WTC11 (cell line): Measurements from ENCODE around the gene COL26A1. TPM values are rescaled to one million over a fixed set of nuclear protein-coding genes. Genes with fewer than 3 reads are reported as not detected.

Source experiments
- ATAC-seq: fragments of 200-7000 bp; cut with Tn5 transposase; 2 replicates; pipeline ENCODE4 v1.10.0; 2021; ENCODE audit warnings: mild to moderate bottlenecking, moderate library complexity
- CTCF ChIA-PET: fragments of 300-600 bp; sonication (Branson Sonifier 250); formaldehyde crosslinking; loops from one replicate; lab custom pipeline; 2021; ENCODE audit warnings: antibody characterized with exemption; lab: Charles Lee
- POLR2A ChIA-PET: fragments of 350-600 bp; sonication (Branson Sonifier 250); formaldehyde crosslinking; loops from one replicate; lab custom pipeline; 2021; ENCODE audit warnings: antibody characterized with exemption; lab: Charles Lee
- DNase-seq: peaks from one replicate; pipeline ENCODE4 v3.0.0; 2021; ENCODE audit warnings: low spot score
- H3K27ac Mint-ChIP-seq: 2 replicates; pipeline ENCODE4 v1.8.0; 2021; ENCODE audit warnings: mixed read lengths
- H3K27me3 Mint-ChIP-seq: 2 replicates; pipeline ENCODE4 v1.8.0; 2021; ENCODE audit warnings: low read depth, mild to moderate bottlenecking, moderate library complexity, mixed read lengths
- H3K36me3 Mint-ChIP-seq: 2 replicates; pipeline ENCODE4 v1.8.0; 2021; ENCODE audit warnings: mixed read lengths
- H3K4me1 Mint-ChIP-seq: 2 replicates; pipeline ENCODE4 v1.8.0; 2022; ENCODE audit warnings: mixed read lengths
- H3K4me3 Mint-ChIP-seq: 2 replicates; pipeline ENCODE4 v1.8.0; 2021; ENCODE audit warnings: mild to moderate bottlenecking, moderate library complexity, mixed read lengths
- H3K9me3 Mint-ChIP-seq: 2 replicates; pipeline ENCODE4 v1.8.0; 2021; ENCODE audit warnings: mixed read lengths
- AFF4 ChIP-seq: sonication (generic); formaldehyde crosslinking; IDR thresholded peaks from 2 replicates; pipeline ENCODE4 v1.8.1; 2023; ENCODE audit warnings: mild to moderate bottlenecking, missing genetic modification reagents, borderline replicate concordance
- ERG ChIP-seq: fragments of 250-450 bp; sonication (Bioruptor Pico); IDR thresholded peaks from 2 replicates; pipeline ENCODE4 v1.8.0; 2021; ENCODE audit warnings: mild to moderate bottlenecking
- GRHL2 ChIP-seq: fragments of 250-450 bp; sonication (Bioruptor Pico); IDR thresholded peaks from 2 replicates; pipeline ENCODE4 v1.8.0; 2022; ENCODE audit warnings: mild to moderate bottlenecking, moderate library complexity; ENCODE audit not compliant: insufficient replicate concordance, severe bottlenecking
- HMGXB4 ChIP-seq: sonication (generic); formaldehyde crosslinking; IDR thresholded peaks from 2 replicates; pipeline ENCODE4 v1.8.1; 2023; ENCODE audit warnings: mild to moderate bottlenecking, moderate library complexity, missing genetic modification reagents
- IRF2 ChIP-seq: sonication (generic); formaldehyde crosslinking; IDR thresholded peaks from 2 replicates; pipeline ENCODE4 v1.8.0; 2022; ENCODE audit warnings: low read depth, missing genetic modification reagents, borderline replicate concordance
- JUN ChIP-seq: sonication (generic); formaldehyde crosslinking; IDR thresholded peaks from 2 replicates; pipeline ENCODE4 v1.8.0; 2023; ENCODE audit warnings: mild to moderate bottlenecking, missing genetic modification reagents
- MXD4 ChIP-seq: fragments of 250-450 bp; sonication (Bioruptor Pico); IDR thresholded peaks from 2 replicates; pipeline ENCODE4 v1.8.0; 2021; ENCODE audit warnings: mild to moderate bottlenecking, moderate library complexity, borderline replicate concordance
- NR1H2 ChIP-seq: sonication (generic); formaldehyde crosslinking; IDR thresholded peaks from 2 replicates; pipeline ENCODE4 v1.9.0; 2021; ENCODE audit warnings: mild to moderate bottlenecking, moderate library complexity, missing genetic modification reagents
- NR2C2 ChIP-seq: sonication (generic); formaldehyde crosslinking; IDR thresholded peaks from 2 replicates; pipeline ENCODE4 v1.8.0; 2022; ENCODE audit warnings: mild to moderate bottlenecking, missing genetic modification reagents
- TEAD1 ChIP-seq: sonication (generic); formaldehyde crosslinking; IDR thresholded peaks from 2 replicates; pipeline ENCODE4 v1.8.0; 2022; ENCODE audit warnings: mild to moderate bottlenecking, missing genetic modification reagents
- TP53 ChIP-seq: sonication (generic); formaldehyde crosslinking; IDR thresholded peaks from 2 replicates; pipeline ENCODE4 v1.8.1; 2023; ENCODE audit warnings: mild to moderate bottlenecking, missing genetic modification reagents
- ZBTB21 ChIP-seq: sonication (generic); formaldehyde crosslinking; IDR thresholded peaks from 2 replicates; pipeline ENCODE4 v1.8.1; 2023; ENCODE audit warnings: mild to moderate bottlenecking, missing genetic modification reagents, borderline replicate concordance
- ZNF121 ChIP-seq: sonication (generic); formaldehyde crosslinking; IDR thresholded peaks from 2 replicates; pipeline ENCODE4 v1.8.0; 2023; ENCODE audit warnings: missing genetic modification reagents
- ZNF232 ChIP-seq: sonication (generic); formaldehyde crosslinking; IDR thresholded peaks from 2 replicates; pipeline ENCODE4 v1.8.0; 2022; ENCODE audit warnings: mild to moderate bottlenecking, missing genetic modification reagents
- total RNA-seq: library from RNA; stranded (reverse); gene quantifications from 3 replicates; pipeline ENCODE4 v1.2.3, GENCODE V29; 2021
- TF ChIP-seq, protein P1 (sequence below): sonication (generic); formaldehyde crosslinking; IDR thresholded peaks from 2 replicates; pipeline ENCODE4 v1.8.0; 2022; ENCODE audit warnings: mild to moderate bottlenecking, missing genetic modification reagents
- TF ChIP-seq, protein P2 (sequence below): sonication (generic); formaldehyde crosslinking; IDR thresholded peaks from 2 replicates; pipeline ENCODE4 v1.8.1; 2022; ENCODE audit warnings: low read depth, mild to moderate bottlenecking, moderate library complexity, missing genetic modification reagents, borderline replicate concordance

The COL26A1 gene
- total RNA-seq, 1 experiment from 2014 or later: 64.4 TPM

- no peaks in the 10 kb centered on the region for H3K4me1 Mint-ChIP-seq
- H3K27ac Mint-ChIP-seq: no peak overlapping the region
- H3K9me3 Mint-ChIP-seq: no peaks in the 10 kb centered on the region
- DNase-seq: no peak
- H3K36me3 Mint-ChIP-seq: 0 out of 2 replicates have a peak, but pooled peaks cover 4% of the 10 kb centered on the region
- POLR2A ChIA-PET: no interaction called here
- H3K4me3 Mint-ChIP-seq: no peak overlapping the region
- ATAC-seq: no peak
- CTCF ChIA-PET: no interaction called here
- H3K27me3 Mint-ChIP-seq: no peaks in the 10 kb centered on the region
- TF ChIP-seq HMGXB4 (CRISPR knock-in tag) (no peak), JUN (CRISPR knock-in tag) (no peak)
These were observed 90.9 kb downstream of the COL26A1 start for GRCh38 chr7:101453617-101454016.

DNA sequence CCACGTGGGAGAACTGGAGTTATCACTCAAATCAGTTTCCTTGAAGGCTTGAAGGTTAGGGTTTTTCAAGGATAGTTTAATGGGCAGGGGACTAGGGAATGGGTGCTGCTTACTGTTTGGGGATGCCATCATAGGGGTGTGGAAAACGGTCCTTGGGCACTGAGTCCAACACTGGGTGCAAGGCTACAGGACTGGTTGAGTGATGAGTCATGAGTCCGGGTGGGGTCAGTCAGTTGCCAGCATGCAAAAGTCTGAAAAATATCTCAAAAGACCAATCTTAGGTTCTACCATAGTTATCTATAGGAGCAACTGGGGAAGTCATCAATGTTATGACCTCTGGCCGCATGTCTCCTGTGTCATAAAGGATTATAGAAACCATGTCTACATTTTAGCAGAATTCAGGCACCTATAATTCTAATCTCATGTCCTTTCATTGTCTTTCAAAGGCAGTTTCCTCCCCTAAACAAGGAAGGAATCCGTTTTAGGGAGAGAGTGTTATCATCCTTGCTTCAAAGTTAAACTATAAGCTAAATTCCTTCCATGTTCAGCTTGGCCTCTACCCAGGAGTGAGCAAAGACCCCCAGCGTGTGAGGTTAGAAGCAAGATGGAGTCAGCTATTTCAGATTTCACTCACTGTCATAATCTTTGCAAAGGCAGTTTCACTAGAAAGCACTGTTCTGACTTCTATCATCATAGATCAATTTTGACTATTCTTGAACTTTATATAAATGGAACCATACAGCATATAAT is 94.5 kb downstream of the COL26A1 start:
- ATAC-seq: no peak
- CTCF ChIA-PET: no interaction called here
- Mint-ChIP-seq H3K4me1 (no peaks in the 10 kb centered on the region), H3K4me3 (no peak overlapping the region), H3K36me3 (0 out of 2 replicates have a peak, but pooled peaks cover 2% of the 10 kb centered on the region), H3K27ac (peak overlapping the region; percentile 12; the same call in 1 of the 2 replicates), H3K9me3 (no peaks in the 10 kb centered on the region), H3K27me3 (no peaks in the 10 kb centered on the region)
- POLR2A ChIA-PET: no interaction called here
- DNase-seq: no peak
- no peak for TF ChIP-seq TP53 (CRISPR knock-in tag)
- TF ChIP-seq MXD4 (CRISPR knock-in tag): no peak
- no peak for TF ChIP-seq TEAD1 (CRISPR knock-in tag)
- no peak for TF ChIP-seq JUN (CRISPR knock-in tag)
- no peak for TF ChIP-seq ZNF121 (CRISPR knock-in tag)

DNA sequence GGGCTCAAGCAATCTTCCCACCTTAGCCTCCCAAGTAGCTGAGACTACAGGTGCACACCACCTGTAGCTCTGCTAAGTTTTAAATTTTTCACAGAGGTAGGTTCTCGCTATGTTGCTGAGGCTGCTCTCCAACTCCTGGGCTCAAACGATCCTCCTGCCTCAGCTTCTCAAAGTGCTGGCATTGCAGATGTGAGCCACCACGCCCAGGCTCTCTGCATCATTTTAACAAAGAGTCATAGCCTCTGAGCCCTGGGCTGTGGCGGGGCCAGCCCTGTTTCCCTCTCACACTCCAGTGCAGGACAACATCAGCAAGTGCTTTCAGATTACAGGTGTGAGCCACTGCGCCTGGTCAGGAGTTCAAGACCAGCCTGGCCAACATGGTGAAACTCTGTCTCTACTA is 102.5 kb downstream of the COL26A1 start:
- peak overlapping the region; percentile 53; the same call in 1 of the 2 replicates for H3K27ac Mint-ChIP-seq
- ATAC-seq (no peak), DNase-seq (no peak)
- H3K27me3 Mint-ChIP-seq: no peaks in the 10 kb centered on the region
- H3K4me3 Mint-ChIP-seq: no peak overlapping the region
- no peaks in the 10 kb centered on the region for H3K9me3 Mint-ChIP-seq
- ChIA-PET CTCF (interaction anchor here (1.7 kb wide), 1 partner anchor 25 kb away, joined by 5 read pairs; no protein-coding TSS in a partner anchor), POLR2A (interaction anchor here (0.7 kb wide), 1 partner anchor 42 kb away, joined by 3 read pairs; no protein-coding TSS in a partner anchor)
- H3K4me1 Mint-ChIP-seq: peaks cover 35% of the 10 kb centered on the region
- TF ChIP-seq AFF4 (no peak), GRHL2 (no peak), ZNF232 (CRISPR knock-in tag) (no peak), NR2C2 (CRISPR knock-in tag) (no peak), IRF2 (CRISPR knock-in tag) (no peak), ERG (no peak), NR1H2 (CRISPR knock-in tag) (no peak), ZBTB21 (CRISPR knock-in tag) (no peak)
- TF ChIP-seq, protein P1, sequence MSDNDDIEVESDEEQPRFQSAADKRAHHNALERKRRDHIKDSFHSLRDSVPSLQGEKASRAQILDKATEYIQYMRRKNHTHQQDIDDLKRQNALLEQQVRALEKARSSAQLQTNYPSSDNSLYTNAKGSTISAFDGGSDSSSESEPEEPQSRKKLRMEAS: no peak
- TF ChIP-seq, protein P2, sequence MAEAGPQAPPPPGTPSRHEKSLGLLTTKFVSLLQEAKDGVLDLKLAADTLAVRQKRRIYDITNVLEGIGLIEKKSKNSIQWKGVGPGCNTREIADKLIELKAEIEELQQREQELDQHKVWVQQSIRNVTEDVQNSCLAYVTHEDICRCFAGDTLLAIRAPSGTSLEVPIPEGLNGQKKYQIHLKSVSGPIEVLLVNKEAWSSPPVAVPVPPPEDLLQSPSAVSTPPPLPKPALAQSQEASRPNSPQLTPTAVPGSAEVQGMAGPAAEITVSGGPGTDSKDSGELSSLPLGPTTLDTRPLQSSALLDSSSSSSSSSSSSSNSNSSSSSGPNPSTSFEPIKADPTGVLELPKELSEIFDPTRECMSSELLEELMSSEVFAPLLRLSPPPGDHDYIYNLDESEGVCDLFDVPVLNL: no peak
- H3K36me3 Mint-ChIP-seq: no peaks in the 10 kb centered on the region; the same call in 1 of the 2 replicates
